NCI-H1417 treated with DMSO at 0.1 percent for 48 hours (cell line): ENCODE data around the gene TEX264.

Experiments used
- DNase-seq: peaks from one replicate; lab custom pipeline; 2025; lab: John Stamatoyannopoulos, UW

The TEX264 gene

GRCh38 chr3:51692980-51693395, 21.9 kb downstream of the TEX264 start:
- DNase-seq = no peak

GRCh38 chr3:51696954-51697353, 25.9 kb downstream of the TEX264 start:
- DNase-seq = no peak

GRCh38 chr3:51698209-51698608, 27.2 kb downstream of the TEX264 start:
- no peak for DNase-seq

GRCh38 chr3:51700403-51700802, 29.4 kb downstream of the TEX264 start:
- no peak for DNase-seq

GRCh38 chr3:51702156-51702555, 31.1 kb downstream of the TEX264 start:
- DNase-seq = no peak

- peak; percentile 59 for DNase-seq
These were observed 32.2 kb downstream of the TEX264 start for GRCh38 chr3:51703068-51703760.

GRCh38 chr3:51703761-51704510, 32.9 kb downstream of the TEX264 start:
- DNase-seq = no peak

- no peak for DNase-seq
These were observed 33.5 kb downstream of the TEX264 start for GRCh38 chr3:51704511-51704950.

GRCh38 chr3:51705276-51706020, 34.4 kb downstream of the TEX264 start:
- DNase-seq = no peak

GRCh38 chr3:51706021-51706485, 35.0 kb downstream of the TEX264 start:
- DNase-seq = no peak

GRCh38 chr3:51706788-51707731, 36.0 kb downstream of the TEX264 start, which contains the start of gene GRM2:
GRM2 (plus strand) TSS chr3:51707068; CDS start chr3:51708984, 1,916 bp downstream.
- no peak for DNase-seq

GRCh38 chr3:51708216-51708845, 37.3 kb downstream of the TEX264 start:
- no peak for DNase-seq

GRCh38 chr3:51709004-51709420, 38.0 kb downstream of the TEX264 start:
- no peak for DNase-seq

GRCh38 chr3:51709675-51710074, 38.6 kb downstream of the TEX264 start:
- no peak for DNase-seq

GRCh38 chr3:51710631-51711351, 39.7 kb downstream of the TEX264 start:
- no peak for DNase-seq

- no peak for DNase-seq
These were observed 40.4 kb downstream of the TEX264 start for GRCh38 chr3:51711352-51712037.

- no peak for DNase-seq
These were observed 41.0 kb downstream of the TEX264 start for GRCh38 chr3:51712038-51712420.

- DNase-seq = no peak
These were observed 41.5 kb downstream of the TEX264 start for GRCh38 chr3:51712511-51712931.

GRCh38 chr3:51712963-51713362, 41.9 kb downstream of the TEX264 start:
- no peak for DNase-seq
